ENCODE measurements around the gene USP40.

GRCh38 chr2:233458031-233458610 is 108.5 kb downstream of the USP40 start:
- TF ChIP-seq CTCF (IDR thresholded peaks at IDR 0.05) = no peak
- TF ChIP-seq EP300 (IDR thresholded peaks at IDR 0.05) = no peak
